Progenitor cell of endocrine pancreas (in vitro differentiated cells): ENCODE measurements around the gene NPHP3. TPM values are rescaled to one million over a fixed set of nuclear protein-coding genes. Genes with fewer than 3 reads are reported as not detected.
A peak's percentile ranks its signal among the peaks of the same experiment; 100 is the strongest.

Experiments used
- DNase-seq: peaks from one replicate; pipeline ENCODE4 v3.0.0; 2021; ENCODE audit warnings: low spot score; ENCODE audit not compliant: unreplicated experiment
- H3K27ac Mint-ChIP-seq: 2 replicates; pipeline ENCODE4 v1.8.0; 2021; ENCODE audit warnings: mild to moderate bottlenecking, moderate library complexity, mixed read lengths
- H3K27me3 Mint-ChIP-seq: 2 replicates; pipeline ENCODE4 v1.8.0; 2021; ENCODE audit warnings: mixed read lengths
- H3K36me3 Mint-ChIP-seq: 2 replicates; pipeline ENCODE4 v1.8.0; 2022; ENCODE audit warnings: mixed read lengths; ENCODE audit not compliant: insufficient read depth
- H3K4me1 Mint-ChIP-seq: 2 replicates; pipeline ENCODE4 v1.8.0; 2021; ENCODE audit warnings: low read depth, mixed read lengths
- H3K4me3 Mint-ChIP-seq: 2 replicates; pipeline ENCODE4 v1.8.0; 2021; ENCODE audit warnings: low read depth, mild to moderate bottlenecking, moderate library complexity, mixed read lengths
- H3K9me3 Mint-ChIP-seq: 2 replicates; pipeline ENCODE4 v1.8.0; 2021; ENCODE audit warnings: low read depth, mixed read lengths
- CTCF ChIP-seq: fragments of 200-600 bp; sonication (generic); IDR thresholded peaks from one replicate; pipeline ENCODE4 v1.5.0; 2021; ENCODE audit warnings: antibody characterized with exemption, mild to moderate bottlenecking; ENCODE audit not compliant: unreplicated experiment
- long read RNA-seq: library from polyadenylated mRNA; unstranded; transcript quantifications from one replicate; pipeline ENCODE4 v2.0.0, GENCODE V29; 2020
- total RNA-seq: library from RNA; stranded (reverse); gene quantifications from 2 replicates; pipeline ENCODE4 v1.2.1, GENCODE V29; 2021

Gene NPHP3, protein sequence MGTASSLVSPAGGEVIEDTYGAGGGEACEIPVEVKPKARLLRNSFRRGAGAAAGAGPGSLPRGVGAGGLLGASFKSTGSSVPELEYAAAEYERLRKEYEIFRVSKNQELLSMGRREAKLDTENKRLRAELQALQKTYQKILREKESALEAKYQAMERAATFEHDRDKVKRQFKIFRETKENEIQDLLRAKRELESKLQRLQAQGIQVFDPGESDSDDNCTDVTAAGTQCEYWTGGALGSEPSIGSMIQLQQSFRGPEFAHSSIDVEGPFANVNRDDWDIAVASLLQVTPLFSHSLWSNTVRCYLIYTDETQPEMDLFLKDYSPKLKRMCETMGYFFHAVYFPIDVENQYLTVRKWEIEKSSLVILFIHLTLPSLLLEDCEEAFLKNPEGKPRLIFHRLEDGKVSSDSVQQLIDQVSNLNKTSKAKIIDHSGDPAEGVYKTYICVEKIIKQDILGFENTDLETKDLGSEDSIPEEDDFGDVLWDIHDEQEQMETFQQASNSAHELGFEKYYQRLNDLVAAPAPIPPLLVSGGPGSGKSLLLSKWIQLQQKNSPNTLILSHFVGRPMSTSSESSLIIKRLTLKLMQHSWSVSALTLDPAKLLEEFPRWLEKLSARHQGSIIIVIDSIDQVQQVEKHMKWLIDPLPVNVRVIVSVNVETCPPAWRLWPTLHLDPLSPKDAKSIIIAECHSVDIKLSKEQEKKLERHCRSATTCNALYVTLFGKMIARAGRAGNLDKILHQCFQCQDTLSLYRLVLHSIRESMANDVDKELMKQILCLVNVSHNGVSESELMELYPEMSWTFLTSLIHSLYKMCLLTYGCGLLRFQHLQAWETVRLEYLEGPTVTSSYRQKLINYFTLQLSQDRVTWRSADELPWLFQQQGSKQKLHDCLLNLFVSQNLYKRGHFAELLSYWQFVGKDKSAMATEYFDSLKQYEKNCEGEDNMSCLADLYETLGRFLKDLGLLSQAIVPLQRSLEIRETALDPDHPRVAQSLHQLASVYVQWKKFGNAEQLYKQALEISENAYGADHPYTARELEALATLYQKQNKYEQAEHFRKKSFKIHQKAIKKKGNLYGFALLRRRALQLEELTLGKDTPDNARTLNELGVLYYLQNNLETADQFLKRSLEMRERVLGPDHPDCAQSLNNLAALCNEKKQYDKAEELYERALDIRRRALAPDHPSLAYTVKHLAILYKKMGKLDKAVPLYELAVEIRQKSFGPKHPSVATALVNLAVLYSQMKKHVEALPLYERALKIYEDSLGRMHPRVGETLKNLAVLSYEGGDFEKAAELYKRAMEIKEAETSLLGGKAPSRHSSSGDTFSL (N-terminal part only)
- total RNA-seq: 22.2 and 24.8 TPM in 2 replicates
- long read RNA-seq, partial matches to known transcripts: 7 of 7 reads
- long read RNA-seq, other reads (novel, unspliced or antisense): 0 of 7 reads

GRCh38 chr3:132722165-132723023, at the start of gene NPHP3:
TSS of gene NPHP3 (minus strand) at chr3:132722409. CDS start at chr3:132722355, 54 bp downstream.
- peak; percentile 30 for TF ChIP-seq CTCF
- H3K27ac Mint-ChIP-seq: peak within 1 kb of the TSS; percentile 97
- H3K4me3 Mint-ChIP-seq: peak within 1 kb of the TSS; percentile 93
- no peaks in the 10 kb centered on the region for H3K9me3 Mint-ChIP-seq
- peaks cover 19% of the 10 kb centered on the region for H3K4me1 Mint-ChIP-seq
- peak; percentile 93 for DNase-seq
- peaks cover 1% of the 10 kb centered on the region for H3K36me3 Mint-ChIP-seq
- H3K27me3 Mint-ChIP-seq: no peaks in the 10 kb centered on the region

- Mint-ChIP-seq H3K36me3 (no peaks in the 10 kb centered on the region), H3K27me3 (no peaks in the 10 kb centered on the region), H3K9me3 (no peaks in the 10 kb centered on the region), H3K4me1 (no peaks in the 10 kb centered on the region), H3K4me3 (no peak overlapping the region), H3K27ac (no peak overlapping the region)
- DNase-seq: no peak
- TF ChIP-seq CTCF: no peak
These were observed 36.5 kb upstream of the NPHP3 start for GRCh38 chr3:132758740-132759139.

- H3K27ac Mint-ChIP-seq: no peak overlapping the region
- no peaks in the 10 kb centered on the region for H3K9me3 Mint-ChIP-seq
- no peak for DNase-seq
- no peaks in the 10 kb centered on the region for H3K4me1 Mint-ChIP-seq
- H3K36me3 Mint-ChIP-seq: no peaks in the 10 kb centered on the region
- TF ChIP-seq CTCF: no peak
- H3K4me3 Mint-ChIP-seq: no peak overlapping the region
- no peaks in the 10 kb centered on the region for H3K27me3 Mint-ChIP-seq
These were observed 34.0 kb upstream of the NPHP3 start for GRCh38 chr3:132756108-132756650.

DNA sequence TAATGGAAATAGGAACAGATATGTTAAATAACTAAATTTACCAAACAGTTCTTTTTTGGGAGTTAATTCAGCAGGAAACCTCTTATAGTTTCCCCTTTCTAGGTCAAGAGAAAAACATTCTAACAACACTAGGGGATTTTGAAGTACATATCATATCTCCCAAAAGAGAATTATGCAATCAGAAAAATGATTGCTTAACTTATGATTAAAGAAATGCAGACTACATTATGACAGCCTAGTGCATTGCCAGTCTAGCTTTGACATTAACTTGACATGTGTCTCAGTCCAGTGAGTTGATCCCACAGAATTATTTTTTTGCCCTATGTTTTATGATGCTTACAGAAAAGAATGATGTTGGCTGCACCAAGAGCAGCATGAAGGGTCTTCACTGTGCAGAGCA, 31.7 kb upstream of the NPHP3 start:
- TF ChIP-seq CTCF: no peak
- H3K36me3 Mint-ChIP-seq: no peaks in the 10 kb centered on the region

More for the DNA sequence above, 31.7 kb upstream of the NPHP3 start:
- Mint-ChIP-seq H3K27ac (no peak overlapping the region), H3K9me3 (no peaks in the 10 kb centered on the region), H3K27me3 (no peaks in the 10 kb centered on the region), H3K4me1 (no peaks in the 10 kb centered on the region), H3K4me3 (no peak overlapping the region)
- DNase-seq: no peak
